ENCODE results near the gene HJURP. TPM values are rescaled to one million over a fixed set of nuclear protein-coding genes. Genes with fewer than 3 reads are reported as not detected.
A peak's percentile ranks its signal among the peaks of the same experiment; 100 is the strongest.

HJURP gene
- polyA plus RNA-seq, 1 experiment, result 12.2 TPM

- ChIA-PET POLR2A (interaction anchor here (0.8 kb wide), 1 partner anchor 12 kb away, joined by 4 read pairs; no protein-coding TSS in a partner anchor), CTCF (no interaction called here)
- Histone ChIP-seq H3K4me3 (ENCODE audit: low read depth, low read length) (no peak overlapping the region), H3K27me3 (ENCODE audit: control insufficient read depth, insufficient read depth, low read length) (no peaks in the 10 kb centered on the region), H3K27ac (ENCODE audit: low read depth, low read length) (no peak overlapping the region), H3K9me3 (ENCODE audit: control insufficient read depth, insufficient read depth, low read length) (peaks cover 3% of the 10 kb centered on the region; the same call in 1 of the 2 replicates)
- no peak for DNase-seq (ENCODE audit: low read depth, low spot score)
- no peak for TF ChIP-seq CTCF (IDR thresholded peaks at IDR 0.05; ENCODE audit: low read depth, low read length)
Observed at GRCh38 chr2:233855345-233855744, 1.0 kb upstream of the HJURP start.

- POLR2A ChIA-PET, result interaction anchor here (0.7 kb wide), 1 partner anchor 19 kb away, joined by 3 read pairs; no protein-coding TSS in a partner anchor
- no peak for DNase-seq (ENCODE audit: low read depth, low spot score)
- H3K9me3 ChIP-seq (ENCODE audit: control insufficient read depth, insufficient read depth, low read length), result peaks cover 3% of the 10 kb centered on the region; the same call in 1 of the 2 replicates
- no peak for TF ChIP-seq CTCF (IDR thresholded peaks at IDR 0.05; ENCODE audit: low read depth, low read length)
- no peak overlapping the region for H3K27ac ChIP-seq (ENCODE audit: low read depth, low read length)
- CTCF ChIA-PET, result no interaction called here
- no peaks in the 10 kb centered on the region for H3K27me3 ChIP-seq (ENCODE audit: control insufficient read depth, insufficient read depth, low read length)
- peak overlapping the region; percentile 83 for H3K4me3 ChIP-seq (ENCODE audit: low read depth, low read length)
Observed at GRCh38 chr2:233853883-233854240, 473 bp downstream of the HJURP start.

GRCh38 chr2:233853353-233853752 lies 982 bp downstream of the HJURP start:
- POLR2A ChIA-PET, result no interaction called here
- CTCF ChIA-PET, result no interaction called here
- TF ChIP-seq CTCF (IDR thresholded peaks at IDR 0.05; ENCODE audit: low read depth, low read length), result no peak
- Histone ChIP-seq H3K9me3 (ENCODE audit: control insufficient read depth, insufficient read depth, low read length) (peaks cover 3% of the 10 kb centered on the region; the same call in 1 of the 2 replicates), H3K27me3 (ENCODE audit: control insufficient read depth, insufficient read depth, low read length) (no peaks in the 10 kb centered on the region), H3K27ac (ENCODE audit: low read depth, low read length) (no peak overlapping the region), H3K4me3 (ENCODE audit: low read depth, low read length) (peak overlapping the region; percentile 83)
- no peak for DNase-seq (ENCODE audit: low read depth, low spot score)

- Histone ChIP-seq H3K27me3 (ENCODE audit: control insufficient read depth, insufficient read depth, low read length) (no peaks in the 10 kb centered on the region), H3K27ac (ENCODE audit: low read depth, low read length) (no peak overlapping the region), H3K4me3 (ENCODE audit: low read depth, low read length) (peak overlapping the region; percentile 10; the same call in 1 of the 2 replicates), H3K9me3 (ENCODE audit: control insufficient read depth, insufficient read depth, low read length) (peaks cover 3% of the 10 kb centered on the region; the same call in 1 of the 2 replicates)
- TF ChIP-seq CTCF (IDR thresholded peaks at IDR 0.05; ENCODE audit: low read depth, low read length), result no peak
- no peak for DNase-seq (ENCODE audit: low read depth, low spot score)
- ChIA-PET CTCF (interaction anchor here (1.1 kb wide), 1 partner anchor 76 kb away, joined by 3 read pairs; no protein-coding TSS in a partner anchor), POLR2A (no interaction called here)
Observed at GRCh38 chr2:233852056-233852455, 2.3 kb downstream of the HJURP start.

GRCh38 chr2:233851169-233851568 lies 3.2 kb downstream of the HJURP start:
- POLR2A ChIA-PET, result no interaction called here

More at GRCh38 chr2:233851169-233851568, 3.2 kb downstream of the HJURP start:
- Histone ChIP-seq H3K4me3 (ENCODE audit: low read depth, low read length) (no peak overlapping the region), H3K9me3 (ENCODE audit: control insufficient read depth, insufficient read depth, low read length) (peaks cover 3% of the 10 kb centered on the region; the same call in 1 of the 2 replicates), H3K27me3 (ENCODE audit: control insufficient read depth, insufficient read depth, low read length) (no peaks in the 10 kb centered on the region), H3K27ac (ENCODE audit: low read depth, low read length) (no peak overlapping the region)
- DNase-seq (ENCODE audit: low read depth, low spot score), result no peak
- no peak for TF ChIP-seq CTCF (IDR thresholded peaks at IDR 0.05; ENCODE audit: low read depth, low read length)
- CTCF ChIA-PET, result interaction anchor here (0.8 to 1.1 kb wide), 2 partner anchors 77 to 1895 kb away, joined by 3 read pairs; no protein-coding TSS in a partner anchor

Measured in AG04450 (cell line).